Osteocyte (in vitro differentiated cells): ENCODE results near the gene SATB1. TPM values are rescaled to one million over a fixed set of nuclear protein-coding genes. Genes with fewer than 3 reads are reported as not detected.

Experiments
- DNase-seq: peaks from one replicate; pipeline ENCODE4 v3.0.0; 2021; ENCODE audit warnings: mixed read lengths; ENCODE audit not compliant: unreplicated experiment; ENCODE audit errors: extremely low spot score
- H3K27ac Mint-ChIP-seq: one replicate; pipeline ENCODE4 v1.8.0; 2021; ENCODE audit warnings: mild to moderate bottlenecking, mixed read lengths; ENCODE audit not compliant: unreplicated experiment
- H3K27me3 Mint-ChIP-seq: one replicate; pipeline ENCODE4 v1.8.0; 2021; ENCODE audit warnings: mixed read lengths; ENCODE audit not compliant: unreplicated experiment
- H3K36me3 Mint-ChIP-seq: one replicate; pipeline ENCODE4 v1.8.0; 2021; ENCODE audit warnings: mixed read lengths; ENCODE audit not compliant: unreplicated experiment
- H3K4me1 Mint-ChIP-seq: one replicate; pipeline ENCODE4 v1.8.0; 2021; ENCODE audit warnings: mixed read lengths; ENCODE audit not compliant: unreplicated experiment
- H3K4me3 Mint-ChIP-seq: one replicate; pipeline ENCODE4 v1.8.0; 2021; ENCODE audit warnings: mild to moderate bottlenecking, moderate library complexity, mixed read lengths; ENCODE audit not compliant: unreplicated experiment
- H3K9me3 Mint-ChIP-seq: one replicate; pipeline ENCODE4 v1.8.0; 2021; ENCODE audit warnings: mixed read lengths; ENCODE audit not compliant: unreplicated experiment
- CTCF ChIP-seq: fragments of 200-600 bp; sonication (generic); IDR thresholded peaks from 2 replicates; pipeline ENCODE4 v1.5.0; 2021; ENCODE audit warnings: antibody characterized with exemption, mild to moderate bottlenecking, moderate library complexity
- total RNA-seq: library from RNA; stranded (reverse); gene quantifications from 2 replicates; pipeline ENCODE4 v1.2.1, GENCODE V29; 2021

The SATB1 gene
- total RNA-seq, 1 donor from 2014 or later = 10.6 TPM

GRCh38 chr3:18439281-18439680 is 14.1 kb upstream of the SATB1 start:
- Mint-ChIP-seq H3K27me3 (peaks cover 82% of the 10 kb centered on the region), H3K36me3 (no peaks in the 10 kb centered on the region), H3K4me1 (peaks cover 10% of the 10 kb centered on the region), H3K4me3 (no peak overlapping the region), H3K9me3 (no peaks in the 10 kb centered on the region), H3K27ac (no peak overlapping the region)
- no peak for TF ChIP-seq CTCF
- DNase-seq = no peak

- Mint-ChIP-seq H3K4me3 (no peak overlapping the region), H3K27me3 (peaks cover 75% of the 10 kb centered on the region), H3K4me1 (peaks cover 3% of the 10 kb centered on the region), H3K36me3 (no peaks in the 10 kb centered on the region), H3K27ac (no peak overlapping the region), H3K9me3 (no peaks in the 10 kb centered on the region)
- DNase-seq = no peak
- no peak for TF ChIP-seq CTCF
Observed at GRCh38 chr3:18438586-18438985, 13.4 kb upstream of the SATB1 start.

GRCh38 chr3:18436213-18436612 is 11.1 kb upstream of the SATB1 start:
- Mint-ChIP-seq H3K27me3 (peaks cover 75% of the 10 kb centered on the region), H3K36me3 (no peaks in the 10 kb centered on the region), H3K4me1 (peaks cover 1% of the 10 kb centered on the region), H3K9me3 (no peaks in the 10 kb centered on the region), H3K4me3 (no peak overlapping the region), H3K27ac (no peak overlapping the region)
- no peak for TF ChIP-seq CTCF
- DNase-seq = no peak

GRCh38 chr3:18434711-18435110 is 9.6 kb upstream of the SATB1 start:
- no peak for TF ChIP-seq CTCF
- Mint-ChIP-seq H3K9me3 (no peaks in the 10 kb centered on the region), H3K4me1 (no peaks in the 10 kb centered on the region), H3K36me3 (no peaks in the 10 kb centered on the region), H3K4me3 (no peak overlapping the region), H3K27ac (no peak overlapping the region), H3K27me3 (peaks cover 74% of the 10 kb centered on the region)
- DNase-seq = no peak

GRCh38 chr3:18432752-18433151 is 7.6 kb upstream of the SATB1 start:
- DNase-seq = no peak
- no peaks in the 10 kb centered on the region for H3K36me3 Mint-ChIP-seq
- no peaks in the 10 kb centered on the region for H3K9me3 Mint-ChIP-seq
- H3K4me1 Mint-ChIP-seq = no peaks in the 10 kb centered on the region
- H3K4me3 Mint-ChIP-seq = no peak overlapping the region
- H3K27ac Mint-ChIP-seq = no peak overlapping the region
- TF ChIP-seq CTCF = no peak
- H3K27me3 Mint-ChIP-seq = peaks cover 77% of the 10 kb centered on the region
